Measurements from ENCODE around the gene RGCC.

RGCC gene

DNA sequence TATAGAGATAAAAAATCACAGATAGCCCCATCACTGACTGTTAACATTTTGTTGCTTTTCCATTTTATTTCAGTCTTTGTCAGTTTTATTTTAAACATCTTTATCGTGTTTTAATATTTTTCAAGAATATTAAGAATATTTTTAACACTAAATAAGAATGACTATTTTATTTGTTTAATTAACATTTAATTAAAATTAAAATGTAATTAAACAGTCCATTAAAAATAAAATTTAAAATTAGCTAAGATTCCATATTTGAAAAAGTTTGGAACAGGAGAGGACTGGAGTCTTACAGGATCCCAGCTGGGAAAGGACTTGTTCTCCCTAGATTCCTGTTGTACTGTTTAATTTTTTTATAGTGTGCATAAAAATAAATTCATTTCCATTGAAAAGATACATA is 54.5 kb downstream of the RGCC start:
- TF ChIP-seq, protein P1, sequence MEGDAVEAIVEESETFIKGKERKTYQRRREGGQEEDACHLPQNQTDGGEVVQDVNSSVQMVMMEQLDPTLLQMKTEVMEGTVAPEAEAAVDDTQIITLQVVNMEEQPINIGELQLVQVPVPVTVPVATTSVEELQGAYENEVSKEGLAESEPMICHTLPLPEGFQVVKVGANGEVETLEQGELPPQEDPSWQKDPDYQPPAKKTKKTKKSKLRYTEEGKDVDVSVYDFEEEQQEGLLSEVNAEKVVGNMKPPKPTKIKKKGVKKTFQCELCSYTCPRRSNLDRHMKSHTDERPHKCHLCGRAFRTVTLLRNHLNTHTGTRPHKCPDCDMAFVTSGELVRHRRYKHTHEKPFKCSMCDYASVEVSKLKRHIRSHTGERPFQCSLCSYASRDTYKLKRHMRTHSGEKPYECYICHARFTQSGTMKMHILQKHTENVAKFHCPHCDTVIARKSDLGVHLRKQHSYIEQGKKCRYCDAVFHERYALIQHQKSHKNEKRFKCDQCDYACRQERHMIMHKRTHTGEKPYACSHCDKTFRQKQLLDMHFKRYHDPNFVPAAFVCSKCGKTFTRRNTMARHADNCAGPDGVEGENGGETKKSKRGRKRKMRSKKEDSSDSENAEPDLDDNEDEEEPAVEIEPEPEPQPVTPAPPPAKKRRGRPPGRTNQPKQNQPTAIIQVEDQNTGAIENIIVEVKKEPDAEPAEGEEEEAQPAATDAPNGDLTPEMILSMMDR (IDR thresholded peaks at IDR 0.05; ENCODE audit: low read depth, low read length), result no peak
- H3K4me3 ChIP-seq (ENCODE audit: low read depth, low read length), result no peak overlapping the region
- in situ Hi-C loops (cut with HindIII; ENCODE audit: low sequenced_read_pairs), result no loop called here
- no peak for DNase-seq (ENCODE audit: low read depth, low spot score)

DNA sequence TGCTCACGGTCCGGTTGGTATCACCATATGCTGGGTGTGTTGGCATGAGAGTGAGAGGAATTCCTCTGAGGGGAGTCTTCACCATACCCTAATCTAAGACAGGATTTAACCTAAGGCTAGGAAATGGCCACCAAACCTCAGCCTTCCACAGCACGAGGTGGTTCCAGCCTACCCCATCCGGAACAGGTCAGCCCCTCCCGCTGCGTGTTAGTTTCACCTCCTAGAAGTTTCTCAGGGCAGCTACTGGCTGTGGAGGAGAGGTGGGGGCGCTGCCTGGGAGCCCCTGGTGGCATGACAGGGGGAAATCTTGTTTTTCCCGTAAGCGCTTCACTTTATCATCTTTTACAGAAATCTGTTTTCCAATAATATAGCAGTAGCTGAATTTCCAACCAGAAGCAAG is 55.1 kb downstream of the RGCC start:
- H3K4me3 ChIP-seq (ENCODE audit: low read depth, low read length), result no peak overlapping the region
- TF ChIP-seq, protein P1 (IDR thresholded peaks at IDR 0.05; ENCODE audit: low read depth, low read length), result no peak
- in situ Hi-C loops (cut with HindIII; ENCODE audit: low sequenced_read_pairs), result no loop called here
- DNase-seq (ENCODE audit: low read depth, low spot score), result no peak

- no peak overlapping the region for H3K4me3 ChIP-seq (ENCODE audit: low read depth, low read length)
- DNase-seq (ENCODE audit: low read depth, low spot score), result no peak
- in situ Hi-C loops (cut with HindIII; ENCODE audit: low sequenced_read_pairs), result no loop called here
- TF ChIP-seq, protein P1 (IDR thresholded peaks at IDR 0.05; ENCODE audit: low read depth, low read length), result no peak
Measured at GRCh38 chr13:41513600-41513999, 56.2 kb downstream of the RGCC start.

GRCh38 chr13:41514853-41515395 is 57.6 kb downstream of the RGCC start:
- TF ChIP-seq, protein P1 (IDR thresholded peaks at IDR 0.05; ENCODE audit: low read depth, low read length), result no peak
- no peak overlapping the region for H3K4me3 ChIP-seq (ENCODE audit: low read depth, low read length)
- DNase-seq (ENCODE audit: low read depth, low spot score), result no peak
- in situ Hi-C loops (cut with HindIII; ENCODE audit: low sequenced_read_pairs), result no loop called here

GRCh38 chr13:41515491-41516139 is 58.3 kb downstream of the RGCC start:
- no peak overlapping the region for H3K4me3 ChIP-seq (ENCODE audit: low read depth, low read length)
- in situ Hi-C loops (cut with HindIII; ENCODE audit: low sequenced_read_pairs), result no loop called here
- DNase-seq (ENCODE audit: low read depth, low spot score), result no peak
- TF ChIP-seq, protein P1 (IDR thresholded peaks at IDR 0.05; ENCODE audit: low read depth, low read length), result no peak

DNA sequence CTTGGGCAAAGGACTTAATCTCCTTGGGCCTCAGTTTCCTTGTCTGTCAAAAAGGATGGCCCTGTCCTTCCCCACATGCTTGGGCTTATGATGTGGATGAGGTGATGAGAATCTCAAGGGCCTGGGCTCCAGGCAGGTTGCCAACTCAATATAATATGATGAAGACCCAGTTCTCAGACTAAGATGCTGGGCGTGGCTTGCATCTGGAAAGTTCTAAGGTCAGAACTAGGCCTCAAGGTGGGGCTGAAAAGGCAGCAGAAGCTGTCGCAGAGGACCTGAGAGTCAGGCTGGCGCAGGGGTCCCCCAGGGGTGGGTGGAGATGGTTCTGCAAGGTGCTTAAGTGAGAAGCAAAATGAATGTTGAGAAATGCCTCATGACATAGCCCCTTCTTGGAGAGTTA is 58.8 kb downstream of the RGCC start:
- H3K4me3 ChIP-seq (ENCODE audit: low read depth, low read length), result no peak overlapping the region
- in situ Hi-C loops (cut with HindIII; ENCODE audit: low sequenced_read_pairs), result no loop called here
- DNase-seq (ENCODE audit: low read depth, low spot score), result no peak
- TF ChIP-seq, protein P1 (IDR thresholded peaks at IDR 0.05; ENCODE audit: low read depth, low read length), result no peak
